ENCODE results near the gene TMCC1.
"Not testable (repeated sequence)": the region's sequence is repeated elsewhere in the genome, so short reads cannot be mapped to it uniquely, and the experiment has no call there.

Gene TMCC1

GRCh38 chr3:129834580-129834979, 58.9 kb downstream of the TMCC1 start:
- DNase-seq, result no peak

GRCh38 chr3:129831942-129832341, 61.6 kb downstream of the TMCC1 start:
- DNase-seq, result not testable (repeated sequence)

GRCh38 chr3:129831503-129831902, 62.0 kb downstream of the TMCC1 start:
- DNase-seq, result no peak

- DNase-seq, result no peak
Measured at GRCh38 chr3:129829640-129830039, 63.9 kb downstream of the TMCC1 start.

- peak; percentile 22 for DNase-seq
Measured at GRCh38 chr3:129827765-129828164, 65.7 kb downstream of the TMCC1 start.

GRCh38 chr3:129824926-129825541, 68.5 kb downstream of the TMCC1 start:
- DNase-seq, result peak; percentile 34

- DNase-seq, result no peak
Measured at GRCh38 chr3:129822679-129823078, 70.8 kb downstream of the TMCC1 start.

- no peak for DNase-seq
Measured at GRCh38 chr3:129822241-129822640, 71.3 kb downstream of the TMCC1 start.

GRCh38 chr3:129820587-129820986, 72.9 kb downstream of the TMCC1 start:
- no peak for DNase-seq

GRCh38 chr3:129812589-129812988, 80.9 kb downstream of the TMCC1 start:
- no peak for DNase-seq

- DNase-seq, result no peak
Measured at GRCh38 chr3:129809297-129809696, 84.2 kb downstream of the TMCC1 start.

- DNase-seq, result no peak
Measured at GRCh38 chr3:129796146-129796545, 97.4 kb downstream of the TMCC1 start.

- no peak for DNase-seq
Measured at GRCh38 chr3:129795186-129796010, 98.1 kb downstream of the TMCC1 start.

- no peak for DNase-seq
Measured at GRCh38 chr3:129794311-129795185, 99.0 kb downstream of the TMCC1 start.

GRCh38 chr3:129793942-129794310, 99.6 kb downstream of the TMCC1 start:
- no peak for DNase-seq

- no peak for DNase-seq
Measured at GRCh38 chr3:129793319-129793718, 100.2 kb downstream of the TMCC1 start.

GRCh38 chr3:129783470-129783869, 110.0 kb downstream of the TMCC1 start:
- DNase-seq, result no peak

GRCh38 chr3:129778871-129779270, 114.6 kb downstream of the TMCC1 start:
- no peak for DNase-seq

- no peak for DNase-seq
Measured at GRCh38 chr3:129777806-129778205, 115.7 kb downstream of the TMCC1 start.

- DNase-seq, result no peak
Measured at GRCh38 chr3:129775870-129776269, 117.6 kb downstream of the TMCC1 start.

- DNase-seq, result no peak
Measured at GRCh38 chr3:129773691-129774663, 119.5 kb downstream of the TMCC1 start.

- no peak for DNase-seq
Measured at GRCh38 chr3:129770604-129771003, 122.9 kb downstream of the TMCC1 start.

All from activated CD8-positive, alpha-beta memory T cell treated with anti-CD3 and anti-CD28 coated beads, Interleukin-2, amount 50 U/mL, for 4 hours (primary cell).